HepG2 (cell line): Measurements from ENCODE around the gene MGA. TPM values are rescaled to one million over a fixed set of nuclear protein-coding genes. Genes with fewer than 3 reads are reported as not detected.

Experiments
- CREM ChIP-seq, 2 experiments: sonication (generic) in 1 of 2; formaldehyde crosslinking in 1 of 2; IDR thresholded peaks; 2 replicates each; pipeline versions ENCODE4 v1.4.0 to v1.6.1; 2016 to 2020; ENCODE audit warnings: antibody characterized with exemption in 1 of 2, mild to moderate bottlenecking in 1 of 2, missing genetic modification reagents in 1 of 2
- GABPA ChIP-seq, 2 experiments: IDR thresholded peaks; 2 replicates each; pipeline ENCODE4 v1.6.1; 2011 to 2016; ENCODE audit warnings: low read depth in 2 of 2, low read length in 1 of 2, missing biosample characterization in 1 of 2, missing genetic modification characterization in 1 of 2
- HCFC1 ChIP-seq: fragments of 150-350 bp; IDR thresholded peaks from 2 replicates; pipeline ENCODE4 v1.6.1; 2014; ENCODE audit warnings: low read depth, low read length
- HOXA3 ChIP-seq: sonication (generic); formaldehyde crosslinking; IDR thresholded peaks from 2 replicates; pipeline ENCODE4 v1.5.0; 2020; ENCODE audit warnings: missing genetic modification reagents
- IKZF4 ChIP-seq: sonication (generic); formaldehyde crosslinking; IDR thresholded peaks from 2 replicates; pipeline ENCODE4 v1.5.1; 2020; ENCODE audit warnings: borderline replicate concordance, mild to moderate bottlenecking, low read depth, missing genetic modification reagents; ENCODE audit errors: not compliant biosample characterization
- KLF9 ChIP-seq: IDR thresholded peaks from 2 replicates; pipeline ENCODE4 v1.6.1; 2016; ENCODE audit warnings: low read depth
- MED1 ChIP-seq: sonication (generic); formaldehyde crosslinking; IDR thresholded peaks from 2 replicates; pipeline ENCODE4 v1.4.0; 2020; ENCODE audit warnings: missing genetic modification reagents
- MTF2 ChIP-seq: sonication (generic); formaldehyde crosslinking; IDR thresholded peaks from 2 replicates; pipeline ENCODE4 v1.5.0; 2020; ENCODE audit warnings: missing genetic modification reagents, borderline replicate concordance
- SALL2 ChIP-seq: sonication (generic); formaldehyde crosslinking; IDR thresholded peaks from 2 replicates; pipeline ENCODE4 v1.8.1; 2023; ENCODE audit warnings: mild to moderate bottlenecking, missing genetic modification reagents, inconsistent platforms
- TEAD2 ChIP-seq: sonication (generic); formaldehyde crosslinking; IDR thresholded peaks from 2 replicates; pipeline ENCODE4 v1.9.0; 2021; ENCODE audit warnings: missing genetic modification reagents
- THAP11 ChIP-seq: IDR thresholded peaks from 2 replicates; pipeline ENCODE4 v1.6.1; 2016; ENCODE audit warnings: missing biosample characterization, missing genetic modification reagents
- ZNF101 ChIP-seq: sonication (generic); formaldehyde crosslinking; IDR thresholded peaks from 2 replicates; pipeline ENCODE4 v1.4.0; 2020; ENCODE audit warnings: mild to moderate bottlenecking, low read depth, missing genetic modification reagents, borderline replicate concordance
- ZNF441 ChIP-seq: sonication (generic); formaldehyde crosslinking; IDR thresholded peaks from 2 replicates; pipeline ENCODE4 v1.7.0; 2021; ENCODE audit warnings: missing genetic modification reagents, borderline replicate concordance
- ZNF670 ChIP-seq: sonication (generic); formaldehyde crosslinking; IDR thresholded peaks from 2 replicates; pipeline ENCODE4 v1.8.0; 2022; ENCODE audit warnings: mild to moderate bottlenecking, missing genetic modification reagents, borderline replicate concordance
- ZSCAN22 ChIP-seq: sonication (generic); formaldehyde crosslinking; IDR thresholded peaks from 2 replicates; pipeline ENCODE4 v1.4.0; 2020; ENCODE audit warnings: mild to moderate bottlenecking, missing genetic modification reagents
- polyA plus RNA-seq, 8 experiments: library from polyadenylated mRNA; depleted of rRNA in 3 of 8; stranded (reverse) in 7 of 8; unstranded in 1 of 8; fragments of >200 nt; fragmentation: Illumina TruSeq in 4 of 8; extraction: Trizol in 4 of 8; gene quantifications; 2 replicates each; pipeline versions ENCODE4 v1.2.1 to v1.2.3, GENCODE V29; 2011 to 2016; ENCODE audit warnings: low read depth in 4 of 8, missing spikeins in 1 of 8, mixed read lengths in 1 of 8; ENCODE audit not compliant: insufficient read depth in 1 of 8
- total RNA-seq, 5 experiments: library from RNA; depleted of rRNA; stranded (reverse); fragments of >200 nt; fragmentation: Illumina TruSeq; extraction: Trizol; gene quantifications; 2 replicates each; pipeline ENCODE4 v1.2.3, GENCODE V29; 2016; ENCODE audit warnings: low read depth in 1 of 5
- TF ChIP-seq, protein P1 (sequence below): sonication (generic); formaldehyde crosslinking; IDR thresholded peaks from 2 replicates; pipeline ENCODE4 v1.4.0; 2020; ENCODE audit warnings: mild to moderate bottlenecking, missing genetic modification reagents, borderline replicate concordance
- TF ChIP-seq, protein P2 (sequence below): sonication (generic); formaldehyde crosslinking; IDR thresholded peaks from 2 replicates; pipeline ENCODE4 v1.4.0; 2020; ENCODE audit warnings: missing genetic modification reagents
- TF ChIP-seq, protein P3 (sequence below): fragments of 450-650 bp; IDR thresholded peaks from 2 replicates; pipeline ENCODE4 v1.6.1; 2016

Gene MGA
- total and polyA plus RNA-seq, 2 of the 13 experiments (the other 11 are each of a cell fraction or from before 2014, with no cell fraction given): 5.3 to 59.0 TPM

DNA sequence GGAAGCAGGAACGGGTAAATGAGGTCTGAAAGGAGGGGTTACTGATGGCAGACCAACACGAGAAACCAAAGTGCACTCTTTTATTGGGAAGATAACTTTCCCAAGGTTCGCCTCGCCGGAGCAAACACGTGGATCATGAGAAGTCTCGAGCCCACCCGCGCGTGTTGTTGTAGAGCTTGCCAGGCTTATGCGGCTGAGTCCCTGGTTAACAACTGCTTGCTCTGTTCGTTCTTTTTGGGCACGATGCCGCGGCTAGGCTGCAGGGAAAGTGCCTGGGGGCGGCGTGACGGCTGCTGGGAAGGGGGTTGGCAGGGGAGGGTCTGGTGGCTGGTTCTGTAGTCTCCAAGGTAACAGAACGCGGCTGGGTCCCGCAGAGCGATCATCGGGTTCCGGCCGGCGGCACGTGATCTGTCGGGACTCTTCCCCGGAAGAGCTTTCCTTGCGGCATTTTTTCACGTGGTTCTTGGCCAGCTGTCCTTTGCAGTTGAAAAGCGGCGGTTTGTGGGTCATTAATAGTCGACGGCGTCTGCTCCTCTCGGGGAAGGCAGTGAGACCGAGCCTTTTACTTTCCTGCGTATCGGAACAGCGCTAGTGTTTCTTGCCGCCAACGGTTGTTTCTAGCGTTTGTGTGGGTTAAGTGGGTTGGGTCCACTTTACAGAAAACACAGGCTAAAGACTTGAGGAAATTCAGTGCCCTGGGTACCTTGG, 1.5 kb downstream of the MGA start (continued):
- peak; percentile 64 for TF ChIP-seq IKZF4 (CRISPR knock-in tag)
- 0 out of 2 replicates have a peak, but pooled peaks have one; percentile 65 for TF ChIP-seq ZSCAN22 (CRISPR knock-in tag)
- peak; percentile 32; the same call in 1 of the 2 replicates for TF ChIP-seq GABPA (IDR thresholded peaks at IDR 0.05; ENCODE audit: low read depth, low read length)
- TF ChIP-seq GABPA (CRISPR knock-in tag; IDR thresholded peaks at IDR 0.05; ENCODE audit: low read depth): peak; percentile 85
- TF ChIP-seq ZNF101 (CRISPR knock-in tag): no peak
- TF ChIP-seq HOXA3: peak; percentile 78
- TF ChIP-seq HCFC1: no peak
- TF ChIP-seq, protein P1, sequence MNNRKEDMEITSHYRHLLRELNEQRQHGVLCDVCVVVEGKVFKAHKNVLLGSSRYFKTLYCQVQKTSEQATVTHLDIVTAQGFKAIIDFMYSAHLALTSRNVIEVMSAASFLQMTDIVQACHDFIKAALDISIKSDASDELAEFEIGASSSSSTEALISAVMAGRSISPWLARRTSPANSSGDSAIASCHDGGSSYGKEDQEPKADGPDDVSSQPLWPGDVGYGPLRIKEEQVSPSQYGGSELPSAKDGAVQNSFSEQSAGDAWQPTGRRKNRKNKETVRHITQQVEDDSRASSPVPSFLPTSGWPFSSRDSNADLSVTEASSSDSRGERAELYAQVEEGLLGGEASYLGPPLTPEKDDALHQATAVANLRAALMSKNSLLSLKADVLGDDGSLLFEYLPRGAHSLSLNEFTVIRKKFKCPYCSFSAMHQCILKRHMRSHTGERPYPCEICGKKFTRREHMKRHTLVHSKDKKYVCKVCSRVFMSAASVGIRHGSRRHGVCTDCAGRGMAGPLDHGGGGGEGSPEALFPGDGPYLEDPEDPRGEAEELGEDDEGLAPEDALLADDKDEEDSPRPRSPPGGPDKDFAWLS (CRISPR knock-in tag): 0 out of 2 replicates have a peak, but pooled peaks have one; percentile 27
- TF ChIP-seq SALL2 (CRISPR knock-in tag): peak; percentile 46; the same call in 1 of the 2 replicates
- TF ChIP-seq, protein P2, sequence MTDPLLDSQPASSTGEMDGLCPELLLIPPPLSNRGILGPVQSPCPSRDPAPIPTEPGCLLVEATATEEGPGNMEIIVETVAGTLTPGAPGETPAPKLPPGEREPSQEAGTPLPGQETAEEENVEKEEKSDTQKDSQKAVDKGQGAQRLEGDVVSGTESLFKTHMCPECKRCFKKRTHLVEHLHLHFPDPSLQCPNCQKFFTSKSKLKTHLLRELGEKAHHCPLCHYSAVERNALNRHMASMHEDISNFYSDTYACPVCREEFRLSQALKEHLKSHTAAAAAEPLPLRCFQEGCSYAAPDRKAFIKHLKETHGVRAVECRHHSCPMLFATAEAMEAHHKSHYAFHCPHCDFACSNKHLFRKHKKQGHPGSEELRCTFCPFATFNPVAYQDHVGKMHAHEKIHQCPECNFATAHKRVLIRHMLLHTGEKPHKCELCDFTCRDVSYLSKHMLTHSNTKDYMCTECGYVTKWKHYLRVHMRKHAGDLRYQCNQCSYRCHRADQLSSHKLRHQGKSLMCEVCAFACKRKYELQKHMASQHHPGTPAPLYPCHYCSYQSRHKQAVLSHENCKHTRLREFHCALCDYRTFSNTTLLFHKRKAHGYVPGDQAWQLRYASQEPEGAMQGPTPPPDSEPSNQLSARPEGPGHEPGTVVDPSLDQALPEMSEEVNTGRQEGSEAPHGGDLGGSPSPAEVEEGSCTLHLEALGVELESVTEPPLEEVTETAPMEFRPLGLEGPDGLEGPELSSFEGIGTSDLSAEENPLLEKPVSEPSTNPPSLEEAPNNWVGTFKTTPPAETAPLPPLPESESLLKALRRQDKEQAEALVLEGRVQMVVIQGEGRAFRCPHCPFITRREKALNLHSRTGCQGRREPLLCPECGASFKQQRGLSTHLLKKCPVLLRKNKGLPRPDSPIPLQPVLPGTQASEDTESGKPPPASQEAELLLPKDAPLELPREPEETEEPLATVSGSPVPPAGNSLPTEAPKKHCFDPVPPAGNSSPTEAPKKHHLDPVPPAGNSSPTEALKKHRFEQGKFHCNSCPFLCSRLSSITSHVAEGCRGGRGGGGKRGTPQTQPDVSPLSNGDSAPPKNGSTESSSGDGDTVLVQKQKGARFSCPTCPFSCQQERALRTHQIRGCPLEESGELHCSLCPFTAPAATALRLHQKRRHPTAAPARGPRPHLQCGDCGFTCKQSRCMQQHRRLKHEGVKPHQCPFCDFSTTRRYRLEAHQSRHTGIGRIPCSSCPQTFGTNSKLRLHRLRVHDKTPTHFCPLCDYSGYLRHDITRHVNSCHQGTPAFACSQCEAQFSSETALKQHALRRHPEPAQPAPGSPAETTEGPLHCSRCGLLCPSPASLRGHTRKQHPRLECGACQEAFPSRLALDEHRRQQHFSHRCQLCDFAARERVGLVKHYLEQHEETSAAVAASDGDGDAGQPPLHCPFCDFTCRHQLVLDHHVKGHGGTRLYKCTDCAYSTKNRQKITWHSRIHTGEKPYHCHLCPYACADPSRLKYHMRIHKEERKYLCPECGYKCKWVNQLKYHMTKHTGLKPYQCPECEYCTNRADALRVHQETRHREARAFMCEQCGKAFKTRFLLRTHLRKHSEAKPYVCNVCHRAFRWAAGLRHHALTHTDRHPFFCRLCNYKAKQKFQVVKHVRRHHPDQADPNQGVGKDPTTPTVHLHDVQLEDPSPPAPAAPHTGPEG: no peak
- peak; percentile 36 for TF ChIP-seq MED1 (CRISPR knock-in tag)
- no peak for TF ChIP-seq CREM (IDR thresholded peaks at IDR 0.05)
- TF ChIP-seq CREM (CRISPR knock-in tag; IDR thresholded peaks at IDR 0.05): no peak
- peak; percentile 70; the same call in 1 of the 2 replicates for TF ChIP-seq ZNF441 (CRISPR knock-in tag)
- no peak for TF ChIP-seq MTF2 (CRISPR knock-in tag)
- TF ChIP-seq TEAD2 (CRISPR knock-in tag): no peak
- 0 out of 2 replicates have a peak, but pooled peaks have one; percentile 38 for TF ChIP-seq KLF9 (CRISPR knock-in tag)
- 0 out of 2 replicates have a peak, but pooled peaks have one; percentile 42 for TF ChIP-seq ZNF670 (CRISPR knock-in tag)
- TF ChIP-seq THAP11 (CRISPR knock-in tag): 0 out of 2 replicates have a peak, but pooled peaks have one; percentile 58
- TF ChIP-seq, protein P3, sequence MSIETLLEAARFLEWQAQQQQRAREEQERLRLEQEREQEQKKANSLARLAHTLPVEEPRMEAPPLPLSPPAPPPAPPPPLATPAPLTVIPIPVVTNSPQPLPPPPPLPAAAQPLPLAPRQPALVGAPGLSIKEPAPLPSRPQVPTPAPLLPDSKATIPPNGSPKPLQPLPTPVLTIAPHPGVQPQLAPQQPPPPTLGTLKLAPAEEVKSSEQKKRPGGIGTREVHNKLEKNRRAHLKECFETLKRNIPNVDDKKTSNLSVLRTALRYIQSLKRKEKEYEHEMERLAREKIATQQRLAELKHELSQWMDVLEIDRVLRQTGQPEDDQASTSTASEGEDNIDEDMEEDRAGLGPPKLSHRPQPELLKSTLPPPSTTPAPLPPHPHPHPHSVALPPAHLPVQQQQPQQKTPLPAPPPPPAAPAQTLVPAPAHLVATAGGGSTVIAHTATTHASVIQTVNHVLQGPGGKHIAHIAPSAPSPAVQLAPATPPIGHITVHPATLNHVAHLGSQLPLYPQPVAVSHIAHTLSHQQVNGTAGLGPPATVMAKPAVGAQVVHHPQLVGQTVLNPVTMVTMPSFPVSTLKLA: peak; percentile 70
